Astrocyte (in vitro differentiated cells and primary cell): ENCODE results near the gene TSTD2. TPM values are rescaled to one million over a fixed set of nuclear protein-coding genes. Genes with fewer than 3 reads are reported as not detected.
"Not testable (repeated sequence)": the region's sequence is repeated elsewhere in the genome, so short reads cannot be mapped to it uniquely, and the experiment has no call there.

Experiments
- DNase-seq: peaks from one replicate; pipeline ENCODE4 v3.0.0-alpha.2; 2010; ENCODE audit warnings: low read depth
- FAIRE-seq: peaks from 2 replicates; lab custom pipeline; 2011; peaks lifted over from hg19 to GRCh38; lab: Jason Lieb, UNC
- H2AFZ ChIP-seq: 2 replicates; pipeline ENCODE4 v1.6.0; 2012; ENCODE audit warnings: low read depth, low read length, inconsistent platforms
- H3K27ac ChIP-seq: 2 replicates; pipeline ENCODE4 v1.5.1; 2011; ENCODE audit warnings: low read depth, low read length, inconsistent platforms
- H3K27me3 ChIP-seq: 2 replicates; pipeline ENCODE4 v1.6.0; 2011; ENCODE audit warnings: low read length, inconsistent platforms; ENCODE audit not compliant: insufficient read depth
- H3K36me3 ChIP-seq: 2 replicates; pipeline ENCODE4 v1.5.1; 2011; ENCODE audit warnings: low read length, inconsistent platforms; ENCODE audit not compliant: insufficient read depth
- H3K4me1 ChIP-seq: 2 replicates; pipeline ENCODE4 v1.5.1; 2011; ENCODE audit warnings: low read length, inconsistent platforms; ENCODE audit not compliant: insufficient read depth
- H3K4me2 ChIP-seq: 2 replicates; pipeline ENCODE4 v1.6.0; 2012; ENCODE audit warnings: low read length, inconsistent platforms
- H3K4me3 ChIP-seq: 2 replicates; pipeline ENCODE4 v1.5.1; 2011; ENCODE audit warnings: low read depth, mild to moderate bottlenecking, low read length, inconsistent platforms; ENCODE audit not compliant: insufficient read depth
- H3K79me2 ChIP-seq: 2 replicates; pipeline ENCODE4 v1.6.0; 2012; ENCODE audit warnings: mild to moderate bottlenecking, low read length, inconsistent platforms; ENCODE audit not compliant: insufficient read depth
- H3K9ac ChIP-seq: 2 replicates; pipeline ENCODE4 v1.6.0; 2012; ENCODE audit warnings: mild to moderate bottlenecking, low read length, inconsistent platforms
- H3K9me3 ChIP-seq: 2 replicates; pipeline ENCODE4 v1.5.1; 2012; ENCODE audit warnings: low read depth, mild to moderate bottlenecking, low read length, inconsistent platforms; ENCODE audit not compliant: insufficient read depth
- H4K20me1 ChIP-seq: 2 replicates; pipeline ENCODE4 v1.6.0; 2012; ENCODE audit warnings: low read length, inconsistent platforms; ENCODE audit not compliant: insufficient read depth
- H3K27ac Mint-ChIP-seq: one replicate; pipeline ENCODE4 v1.8.0; 2021; ENCODE audit warnings: mild to moderate bottlenecking, mixed read lengths; ENCODE audit not compliant: unreplicated experiment
- H3K27me3 Mint-ChIP-seq: one replicate; pipeline ENCODE4 v1.8.0; 2021; ENCODE audit warnings: low read depth, mixed read lengths; ENCODE audit not compliant: unreplicated experiment
- H3K36me3 Mint-ChIP-seq: one replicate; pipeline ENCODE4 v1.8.0; 2021; ENCODE audit warnings: low read depth, mixed read lengths; ENCODE audit not compliant: unreplicated experiment
- H3K4me1 Mint-ChIP-seq: one replicate; pipeline ENCODE4 v1.8.0; 2021; ENCODE audit warnings: low read depth, mixed read lengths; ENCODE audit not compliant: unreplicated experiment
- H3K4me3 Mint-ChIP-seq: one replicate; pipeline ENCODE4 v1.8.0; 2021; ENCODE audit warnings: mild to moderate bottlenecking, moderate library complexity, mixed read lengths; ENCODE audit not compliant: unreplicated experiment
- H3K9me3 Mint-ChIP-seq: one replicate; pipeline ENCODE4 v1.8.0; 2021; ENCODE audit warnings: mild to moderate bottlenecking, mixed read lengths; ENCODE audit not compliant: unreplicated experiment
- CTCF ChIP-seq: IDR thresholded peaks from 2 replicates; pipeline ENCODE4 v1.5.1; 2011; ENCODE audit warnings: low read depth, mild to moderate bottlenecking, inconsistent platforms, low read length, moderate library complexity; ENCODE audit not compliant: insufficient read depth
- EZH2 ChIP-seq: IDR thresholded peaks from 2 replicates; pipeline ENCODE4 v1.6.1; 2012; ENCODE audit warnings: mild to moderate bottlenecking, low read length, inconsistent platforms; ENCODE audit not compliant: insufficient read depth
- total RNA-seq: library from RNA; stranded (reverse); gene quantifications from 2 replicates; pipeline ENCODE4 v1.2.1, GENCODE V29; 2021

The TSTD2 gene
- total RNA-seq, 1 donor from 2014 or later, result 19.4 TPM

GRCh38 chr9:97574101-97574571 lies 59.0 kb downstream of the TSTD2 start:
- H3K27me3 Mint-ChIP-seq, result peaks cover 25% of the 10 kb centered on the region
- H2AFZ ChIP-seq, result not testable (repeated sequence)

GRCh38 chr9:97573482-97574073 lies 59.6 kb downstream of the TSTD2 start:
- no peak overlapping the region for H3K9ac ChIP-seq

More at GRCh38 chr9:97574101-97574571, 59.0 kb downstream of the TSTD2 start:
- not testable (repeated sequence) for H3K27me3 ChIP-seq, H3K79me2 ChIP-seq, FAIRE-seq, DNase-seq, H3K4me1 Mint-ChIP-seq, H3K9me3 ChIP-seq, H3K4me2 ChIP-seq, H3K36me3 Mint-ChIP-seq, H4K20me1 ChIP-seq, H3K9me3 Mint-ChIP-seq, H3K4me3 ChIP-seq, H3K4me3 Mint-ChIP-seq, H3K36me3 ChIP-seq, H3K27ac ChIP-seq, H3K4me1 ChIP-seq, H3K27ac Mint-ChIP-seq, H3K9ac ChIP-seq

GRCh38 chr9:97572892-97573365 lies 60.2 kb downstream of the TSTD2 start:
- Histone ChIP-seq H3K9me3 (no peaks in the 10 kb centered on the region), H3K27me3 (no peaks in the 10 kb centered on the region)
- H3K27ac Mint-ChIP-seq, result no peak overlapping the region

More at GRCh38 chr9:97573482-97574073, 59.6 kb downstream of the TSTD2 start:
- H3K27me3 ChIP-seq, result no peaks in the 10 kb centered on the region
- H3K36me3 ChIP-seq, result no peaks in the 10 kb centered on the region
- Mint-ChIP-seq H3K4me3 (no peak overlapping the region), H3K27me3 (peaks cover 24% of the 10 kb centered on the region), H3K9me3 (peaks cover 5% of the 10 kb centered on the region), H3K36me3 (no peaks in the 10 kb centered on the region), H3K27ac (no peak overlapping the region), H3K4me1 (no peaks in the 10 kb centered on the region)
- H2AFZ ChIP-seq, result no peak overlapping the region
- no peak for DNase-seq
- FAIRE-seq, result no peak
- no peaks in the 10 kb centered on the region for H4K20me1 ChIP-seq
- H3K79me2 ChIP-seq, result no peaks in the 10 kb centered on the region
- no peaks in the 10 kb centered on the region for H3K4me1 ChIP-seq
- no peak overlapping the region for H3K27ac ChIP-seq
- H3K4me3 ChIP-seq, result no peak overlapping the region
- H3K9me3 ChIP-seq, result no peaks in the 10 kb centered on the region
- TF ChIP-seq CTCF (no peak), EZH2 (no peak)
- H3K4me2 ChIP-seq, result no peak overlapping the region

More at GRCh38 chr9:97572892-97573365, 60.2 kb downstream of the TSTD2 start:
- no peak overlapping the region for H3K27ac ChIP-seq
- H3K9ac ChIP-seq, result no peak overlapping the region
- no peak overlapping the region for H3K4me3 ChIP-seq
- H3K36me3 ChIP-seq, result no peaks in the 10 kb centered on the region
- H3K79me2 ChIP-seq, result no peaks in the 10 kb centered on the region
- no peaks in the 10 kb centered on the region for H4K20me1 ChIP-seq
- DNase-seq (no peak), FAIRE-seq (no peak)
- H3K27me3 Mint-ChIP-seq, result peaks cover 31% of the 10 kb centered on the region
- H3K4me3 Mint-ChIP-seq, result no peak overlapping the region
- H3K36me3 Mint-ChIP-seq, result peaks cover 3% of the 10 kb centered on the region
- no peak overlapping the region for H2AFZ ChIP-seq
- H3K4me2 ChIP-seq, result no peak overlapping the region
- H3K9me3 Mint-ChIP-seq, result peaks cover 7% of the 10 kb centered on the region
- TF ChIP-seq CTCF, result no peak
- no peak for TF ChIP-seq EZH2
- H3K4me1 ChIP-seq, result no peaks in the 10 kb centered on the region
- no peaks in the 10 kb centered on the region for H3K4me1 Mint-ChIP-seq
